ENCODE data around the gene IFITM5. TPM values are rescaled to one million over a fixed set of nuclear protein-coding genes. Genes with fewer than 3 reads are reported as not detected.

IFITM5 gene
- total and polyA plus RNA-seq, 2 of the 8 experiments (the other 6 are each of a cell fraction or from before 2014, with no cell fraction given): not detected

DNA sequence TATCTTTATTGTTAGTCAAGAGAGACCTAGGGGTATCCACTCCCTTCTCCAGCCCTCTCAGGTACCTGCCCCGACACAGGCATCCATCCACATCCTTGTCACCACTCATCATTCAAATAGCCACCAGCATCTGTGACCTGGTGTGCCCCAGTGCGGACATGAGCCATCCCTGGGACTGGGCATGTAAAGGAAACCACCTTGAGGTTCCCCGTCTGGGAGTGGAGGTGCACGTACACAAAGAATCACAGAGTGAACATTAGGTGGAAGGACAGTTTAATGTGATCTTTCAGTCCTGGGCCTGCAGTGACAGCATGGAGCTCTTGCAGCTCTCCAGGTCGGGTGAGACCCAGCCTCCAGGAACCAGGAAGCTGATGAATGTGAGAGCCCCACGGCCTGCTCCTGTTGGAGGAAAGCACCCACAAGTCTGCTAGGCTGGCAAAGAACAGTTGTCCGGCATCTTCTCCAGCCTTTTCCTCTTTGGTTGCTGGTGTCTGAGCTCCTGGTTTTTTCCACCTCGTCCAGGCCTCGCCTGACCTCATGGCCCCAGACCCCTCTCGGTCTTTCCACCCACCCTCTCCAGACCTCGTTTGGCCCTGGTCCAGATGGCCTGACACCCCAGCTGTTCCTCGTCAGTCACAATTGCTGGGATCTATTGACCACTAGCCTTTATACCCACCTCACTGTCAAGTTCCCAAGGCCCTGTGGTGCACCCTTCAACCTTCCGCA lies 46.0 kb downstream of the IFITM5 start:
- Histone ChIP-seq H2BK20ac (ENCODE audit: low read length) (no peak overlapping the region), H3K9ac (replicated peaks in 1 of 4; ENCODE audit: extremely low read depth in 1 of 4, low read depth in 3 of 4, low read length in 3 of 4) (no peak overlapping the region), H3K23ac (ENCODE audit: insufficient read length) (no peak overlapping the region)

More for the DNA sequence above, 46.0 kb downstream of the IFITM5 start:
- Histone ChIP-seq H2BK5ac (ENCODE audit: low read depth, low read length) (no peak overlapping the region), H2BK12ac (ENCODE audit: low read depth, low read length) (no peak overlapping the region), H3K4ac (replicated peaks; ENCODE audit: insufficient read length, low read depth, low read length) (no peak overlapping the region), H3K18ac (ENCODE audit: extremely low read depth, low read length) (no peak overlapping the region), H3K56ac (replicated peaks; ENCODE audit: insufficient read length, low read depth, low read length) (no peak overlapping the region), H3K9me3 (ENCODE audit: insufficient read depth in 2 of 2, low read depth in 1 of 2, low read length in 1 of 2) (no peaks in the 10 kb centered on the region), H2AK5ac (ENCODE audit: low read depth, low read length) (no peak overlapping the region), H3K4me3 (ENCODE audit: extremely low read depth in 1 of 4, insufficient read depth in 2 of 4, low read depth in 3 of 4, low read length in 4 of 4) (no peak overlapping the region), H3K4me2 (ENCODE audit: insufficient read depth in 1 of 2, low read depth in 2 of 2, low read length in 2 of 2) (no peak overlapping the region), H3K14ac (ENCODE audit: insufficient read length) (no peak overlapping the region), H2BK15ac (ENCODE audit: low read length) (no peak overlapping the region), H4K20me1 (replicated peaks in 1 of 2; ENCODE audit: control insufficient read depth in 1 of 2, insufficient read depth in 2 of 2, low read length in 2 of 2) (no peaks in the 10 kb centered on the region), H3K79me2 (ENCODE audit: control insufficient read depth in 1 of 2, insufficient read depth in 2 of 2, low read length in 2 of 2) (no peaks in the 10 kb centered on the region), H3K79me1 (ENCODE audit: low read depth, low read length) (no peaks in the 10 kb centered on the region), H2AFZ (ENCODE audit: low read length) (no peak overlapping the region), H3K36me3 (ENCODE audit: control insufficient read depth in 2 of 4, insufficient read depth in 4 of 4, low read length in 3 of 4) (peaks cover 15 to 34% (median 24%) of the 10 kb centered on the region in 4 experiments), H3K23me2 (ENCODE audit: low read depth, low read length) (peaks cover 8% of the 10 kb centered on the region), H4K5ac (ENCODE audit: insufficient read length, low read depth, low read length) (no peak overlapping the region), H3K4me1 (replicated peaks in 1 of 4; ENCODE audit: control insufficient read depth in 3 of 4, insufficient read depth in 4 of 4, low read length in 3 of 4) (no peaks in the 10 kb centered on the region), H4K91ac (replicated peaks; ENCODE audit: insufficient read length, low read length) (no peak overlapping the region), H4K8ac (ENCODE audit: extremely low read depth, insufficient read depth, low read length) (no peak overlapping the region), H3K27ac (ENCODE audit: low read depth, low read length) (no peak overlapping the region), H2BK120ac (replicated peaks; ENCODE audit: low read depth, low read length) (no peak overlapping the region), H3K27me3 (replicated peaks in 1 of 4; ENCODE audit: control insufficient read depth in 3 of 4, extremely low read depth in 1 of 4, insufficient read depth in 3 of 4, low read length in 3 of 4) (no peaks in the 10 kb centered on the region; a peak in 1 of 7 replicates)
- FAIRE-seq (no peak), DNase-seq (ENCODE audit: low read depth in 1 of 2, low spot score in 2 of 2) (no peak)
- WGBS, 2 experiments (ENCODE audit: extremely low coverage in 1 of 2, insufficient coverage in 1 of 2, insufficient read length in 1 of 2, insufficient replicate concordance in 2 of 2, low coverage in 1 of 2, low lambda C conversion rate in 2 of 2, missing lambda C conversion rate in 1 of 2): 96% methylated on average over 13 of the region's 13 CpGs; no CpG with 5 or more reads in 1 of the 2 experiments
- POLR2A ChIA-PET (ENCODE audit: partially characterized antibody): interaction anchor here (0.7 to 3.1 kb wide), 5 partner anchors 8 to 27 kb away, joined by 3 to 9 read pairs (median 4); no protein-coding TSS in a partner anchor
- TF ChIP-seq POLR2AphosphoS5 (IDR thresholded peaks at IDR 0.05; ENCODE audit: low read depth, low read length) (0 out of 2 replicates have a peak, but pooled peaks have one; percentile 16), RAD21 (IDR thresholded peaks at IDR 0.05 in 1 of 2, conservative IDR thresholded peaks at IDR 0.05 in 1 of 2; ENCODE audit: low read depth in 2 of 2, low read length in 2 of 2) (no peak)
- CTCF ChIA-PET (ENCODE audit: partially characterized antibody): interaction anchor here (1.0 to 9.8 kb wide), 11 partner anchors 13 to 112 kb away, joined by 3 to 212 read pairs (median 33); partner anchors contain the start of genes B4GALNT4, IFITM2, NLRP6 and PGGHG
